GM18907 (cell line): ENCODE data around the gene NUP93.
"Not testable (repeated sequence)": the region's sequence is repeated elsewhere in the genome, so short reads cannot be mapped to it uniquely, and the experiment has no call there.

Source experiments
- ATAC-seq: cut with Tn5 transposase; IDR thresholded peaks from one replicate; pipeline ENCODE4 v1.9.1; 2021; ENCODE audit warnings: mild to moderate bottlenecking, moderate library complexity; ENCODE audit not compliant: unreplicated experiment

Gene NUP93

GRCh38 chr16:56884929-56885328, 155.0 kb downstream of the NUP93 start:
- ATAC-seq, result not testable (repeated sequence)

- no peak for ATAC-seq
These were observed 155.7 kb downstream of the NUP93 start for GRCh38 chr16:56885446-56886162.

GRCh38 chr16:56886296-56886695, 156.4 kb downstream of the NUP93 start:
- ATAC-seq, result no peak

GRCh38 chr16:56886826-56887225, 156.9 kb downstream of the NUP93 start:
- ATAC-seq, result no peak

GRCh38 chr16:56888806-56889205, 158.9 kb downstream of the NUP93 start:
- peak; percentile 80 for ATAC-seq

GRCh38 chr16:56889206-56889605, 159.3 kb downstream of the NUP93 start:
- no peak for ATAC-seq

- no peak for ATAC-seq
These were observed 161.8 kb downstream of the NUP93 start for GRCh38 chr16:56891685-56892084.

- ATAC-seq, result no peak
These were observed 162.8 kb downstream of the NUP93 start for GRCh38 chr16:56892705-56893104.

GRCh38 chr16:56894331-56894917, 164.5 kb downstream of the NUP93 start:
- ATAC-seq, result no peak

- no peak for ATAC-seq
These were observed 165.9 kb downstream of the NUP93 start for GRCh38 chr16:56895813-56896212.

- no peak for ATAC-seq
These were observed 166.3 kb downstream of the NUP93 start for GRCh38 chr16:56896244-56896643.

GRCh38 chr16:56897026-56897799, 167.3 kb downstream of the NUP93 start:
- ATAC-seq, result no peak

GRCh38 chr16:56898847-56899246, 168.9 kb downstream of the NUP93 start:
- peak; percentile 70 for ATAC-seq
